Activated CD4-positive, alpha-beta T cell treated with anti-CD3 and anti-CD28 coated beads, Interleukin-2, amount 10 ng/mL, durations not matched to agents 7 days and 5 days (primary cell): Measurements from ENCODE around the gene CYB561D1. TPM values are rescaled to one million over a fixed set of nuclear protein-coding genes. Genes with fewer than 3 reads are reported as not detected.

ENCODE experiments used
- CTCF ChIA-PET: fragments of 350-600 bp; sonication (Branson Sonifier 250); formaldehyde crosslinking; loops from one replicate; lab custom pipeline; 2021; ENCODE audit warnings: antibody characterized with exemption; lab: Charles Lee
- POLR2A ChIA-PET: fragments of 350-600 bp; sonication (Branson Sonifier 250); formaldehyde crosslinking; loops from one replicate; lab custom pipeline; 2021; ENCODE audit warnings: antibody characterized with exemption; lab: Charles Lee
- DNase-seq: peaks from one replicate; pipeline ENCODE4 v3.0.0-alpha.2; 2020
- H3K27ac Mint-ChIP-seq: one replicate; pipeline ENCODE4 v1.8.0; 2021; ENCODE audit warnings: mild to moderate bottlenecking, moderate library complexity, mixed read lengths
- H3K27me3 Mint-ChIP-seq: one replicate; pipeline ENCODE4 v1.8.0; 2021; ENCODE audit warnings: mixed read lengths
- H3K36me3 Mint-ChIP-seq: one replicate; pipeline ENCODE4 v1.8.0; 2021; ENCODE audit warnings: low read depth, mixed read lengths
- H3K4me1 Mint-ChIP-seq: one replicate; pipeline ENCODE4 v1.8.0; 2021; ENCODE audit warnings: mixed read lengths
- H3K4me3 Mint-ChIP-seq: one replicate; pipeline ENCODE4 v1.8.0; 2021; ENCODE audit warnings: mild to moderate bottlenecking, moderate library complexity, mixed read lengths
- H3K9me3 Mint-ChIP-seq: one replicate; pipeline ENCODE4 v1.8.0; 2021; ENCODE audit warnings: mixed read lengths
- total RNA-seq, 2 experiments: library from RNA; stranded (reverse); gene quantifications; one replicate each; pipeline ENCODE4 v1.2.3, GENCODE V29; 2021

Gene CYB561D1
- total RNA-seq, 2 experiments from 2014 or later = 25.3 to 29.7 TPM

DNA sequence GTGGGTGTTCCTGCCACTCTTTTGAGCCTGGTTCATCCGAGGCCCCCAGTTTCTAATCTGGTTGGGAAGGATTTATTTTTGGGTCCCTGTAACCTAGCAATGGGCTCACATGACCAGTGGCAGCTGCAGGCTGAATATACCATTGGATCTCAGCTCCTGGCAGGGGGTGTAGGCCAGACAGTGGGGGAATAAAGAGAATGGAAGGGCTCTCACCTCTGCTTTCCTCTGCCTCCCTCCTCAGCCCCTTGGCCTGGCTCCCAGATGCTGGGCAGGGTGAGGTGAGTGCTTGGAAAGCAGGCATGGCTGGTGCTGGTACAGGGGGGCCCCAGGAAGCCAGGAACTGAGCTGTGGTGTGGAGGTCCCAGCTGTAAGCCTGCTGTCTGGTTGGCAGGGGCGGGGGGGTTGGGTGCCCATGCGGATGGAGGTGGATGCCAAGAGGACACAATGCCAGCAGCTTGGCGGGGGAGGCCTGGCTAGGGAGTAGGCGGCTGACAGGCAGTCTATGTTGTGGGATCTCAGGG lies 42.1 kb downstream of the CYB561D1 start:
- no peak for DNase-seq
- CTCF ChIA-PET = interaction anchor here (1.0 to 46.6 kb wide), 3 partner anchors 37 to 127 kb away, joined by 4 to 1139 read pairs (median 7); partner anchors contain the start of genes AMIGO1, ATXN7L2 and CYB561D1
- Mint-ChIP-seq H3K4me1 (peaks cover 20% of the 10 kb centered on the region), H3K27me3 (no peaks in the 10 kb centered on the region), H3K27ac (no peak overlapping the region), H3K4me3 (no peak overlapping the region), H3K9me3 (no peaks in the 10 kb centered on the region), H3K36me3 (no peaks in the 10 kb centered on the region)
- POLR2A ChIA-PET = no interaction called here

DNA sequence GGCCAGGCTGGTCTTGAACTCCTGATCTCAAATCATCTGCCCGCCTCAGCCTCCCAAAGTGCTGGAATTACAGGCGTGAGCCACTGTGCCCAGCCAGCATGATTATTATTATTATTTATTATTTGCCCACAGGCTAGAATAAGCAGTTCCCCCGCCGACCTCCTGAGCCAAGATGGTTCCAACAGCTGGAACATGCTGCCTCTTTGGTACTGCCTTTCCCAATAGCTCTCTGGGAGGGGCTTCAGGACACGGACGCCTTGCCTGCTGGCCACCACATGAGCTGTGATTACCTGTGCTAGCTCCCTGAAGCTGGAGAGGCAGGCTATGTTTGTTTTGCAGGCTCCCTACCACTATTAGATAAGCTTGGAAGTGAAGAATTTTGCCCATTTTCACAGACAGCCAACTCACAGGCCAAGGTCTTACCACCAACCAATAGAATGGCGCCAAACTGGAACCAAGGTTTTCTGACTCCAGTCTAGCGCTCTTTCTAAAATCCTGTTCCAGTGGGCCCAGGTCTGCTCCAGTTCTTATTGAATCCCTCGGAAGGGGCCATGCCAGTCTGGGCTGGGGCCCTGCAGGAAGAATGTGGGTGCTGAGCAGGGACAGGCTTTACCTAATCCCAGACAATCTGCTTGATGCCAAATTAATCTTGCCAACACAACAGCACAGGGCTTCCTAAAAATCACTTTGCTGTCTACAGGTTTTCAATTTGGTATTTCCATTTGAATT lies 43.7 kb downstream of the CYB561D1 start:
- ChIA-PET CTCF (interaction anchor here (1.0 to 46.6 kb wide), 4 partner anchors 9 to 447 kb away, joined by 3 to 1139 read pairs (median 4); partner anchors contain the start of genes AHCYL1, AMIGO1, ATXN7L2 and CYB561D1), POLR2A (no interaction called here)
- Mint-ChIP-seq H3K9me3 (no peaks in the 10 kb centered on the region), H3K4me3 (no peak overlapping the region), H3K36me3 (no peaks in the 10 kb centered on the region), H3K4me1 (peaks cover 4% of the 10 kb centered on the region), H3K27me3 (no peaks in the 10 kb centered on the region), H3K27ac (no peak overlapping the region)
- no peak for DNase-seq

DNA sequence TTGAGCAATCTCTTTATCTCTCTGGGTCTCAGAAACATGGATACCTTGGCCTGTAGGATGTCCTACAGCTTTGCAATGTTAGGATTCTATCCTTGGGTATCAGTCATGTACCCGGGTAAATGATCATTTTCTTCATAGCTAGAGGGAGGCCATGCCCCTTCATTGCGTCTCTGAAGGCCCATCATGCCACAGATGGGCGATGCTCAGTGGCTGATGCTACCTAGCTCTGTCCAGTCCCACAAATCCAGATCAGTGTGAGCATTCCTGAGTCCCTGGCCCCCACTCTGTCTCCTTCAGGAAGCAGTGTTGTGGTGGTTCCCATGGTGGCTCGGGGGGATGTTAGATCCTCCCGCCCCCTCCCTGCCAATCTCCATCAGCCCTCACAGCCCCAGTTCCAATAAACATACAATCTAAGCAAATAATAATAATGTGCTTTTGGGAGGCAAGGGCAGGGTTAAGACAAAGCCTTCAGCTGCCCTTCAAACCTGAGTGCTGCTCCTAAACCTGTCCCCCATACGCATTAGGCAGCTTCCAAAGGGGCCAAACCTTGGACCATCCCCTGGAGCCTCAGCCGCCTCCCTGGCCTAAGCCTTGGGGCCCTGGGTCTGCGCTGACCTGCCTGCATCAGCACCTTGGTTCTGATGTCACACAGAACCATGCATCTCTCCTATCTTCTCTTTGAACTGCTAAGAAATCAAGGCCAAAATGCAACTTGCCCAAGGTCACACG lies 45.1 kb downstream of the CYB561D1 start:
- no peak overlapping the region for H3K27ac Mint-ChIP-seq
- POLR2A ChIA-PET = no interaction called here

DNA sequence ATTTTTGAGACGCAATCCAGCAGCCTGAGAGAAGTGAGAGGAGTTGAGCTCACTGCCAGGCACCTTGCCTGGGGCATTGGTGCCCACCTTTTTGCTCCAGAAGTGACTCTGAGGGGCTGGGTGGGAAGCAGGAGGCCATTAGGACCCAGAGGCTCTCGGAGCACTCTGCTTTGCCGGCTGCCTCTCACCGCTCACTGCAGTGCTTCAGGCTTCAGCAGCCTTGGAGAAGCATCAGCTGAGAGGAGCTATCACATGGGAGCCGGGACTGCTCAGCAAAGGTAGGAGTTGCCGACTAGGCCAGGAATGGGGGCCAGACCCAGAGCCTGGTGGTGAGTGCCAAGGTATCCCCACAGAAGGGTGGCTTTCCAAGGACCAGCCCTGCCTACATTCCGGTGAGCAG lies 45.8 kb downstream of the CYB561D1 start, which contains the start of gene GPR61:
TSS of gene GPR61 (plus strand) at position 197 of the 400 bp plus-strand sequence. CDS start 3,151 bp downstream, outside the sequence.
- H3K4me1 Mint-ChIP-seq = no peaks in the 10 kb centered on the region
- POLR2A ChIA-PET = no interaction called here
- no peaks in the 10 kb centered on the region for H3K27me3 Mint-ChIP-seq
- H3K36me3 Mint-ChIP-seq = no peaks in the 10 kb centered on the region
- H3K9me3 Mint-ChIP-seq = no peaks in the 10 kb centered on the region
- DNase-seq = no peak
- H3K4me3 Mint-ChIP-seq = no peak within 1 kb of the TSS
- CTCF ChIA-PET = interaction anchor here (1.1 to 46.6 kb wide), 6 partner anchors 7 to 237 kb away, joined by 3 to 1139 read pairs (median 8); partner anchors contain the start of genes AMIGO1, ATXN7L2, CYB561D1 and GNAI3
- H3K27ac Mint-ChIP-seq = peak within 1 kb of the TSS; percentile 32

More for the DNA sequence above, 45.1 kb downstream of the CYB561D1 start:
- Mint-ChIP-seq H3K4me3 (no peak overlapping the region), H3K4me1 (no peaks in the 10 kb centered on the region), H3K36me3 (no peaks in the 10 kb centered on the region), H3K27me3 (no peaks in the 10 kb centered on the region), H3K9me3 (no peaks in the 10 kb centered on the region)
- no peak for DNase-seq
- CTCF ChIA-PET = interaction anchor here (1.0 to 46.6 kb wide), 7 partner anchors 9 to 446 kb away, joined by 3 to 1139 read pairs (median 4); partner anchors contain the start of genes AHCYL1, AMIGO1, ATXN7L2 and CYB561D1

DNA sequence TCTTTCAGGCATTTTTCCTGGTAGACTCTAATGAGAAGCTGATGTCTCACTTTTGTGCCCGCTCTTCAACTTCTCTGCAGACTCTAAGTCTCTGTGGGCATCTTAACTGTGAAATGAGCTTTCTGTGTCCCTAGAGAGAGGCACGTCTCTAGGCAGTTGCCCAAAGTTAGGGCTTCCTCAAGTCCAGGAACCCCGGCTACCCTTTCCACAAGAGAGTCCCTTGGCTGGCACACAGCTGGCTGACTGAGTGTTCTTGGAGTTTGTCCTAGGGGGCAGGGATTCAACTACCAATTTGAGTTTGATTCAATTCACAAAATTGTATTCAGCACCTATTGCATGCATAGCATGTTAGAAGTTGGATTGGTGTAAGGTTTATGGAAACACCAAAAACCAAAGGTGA lies 47.2 kb downstream of the CYB561D1 start:
- DNase-seq = no peak
- H3K4me3 Mint-ChIP-seq = no peak overlapping the region
- H3K9me3 Mint-ChIP-seq = no peaks in the 10 kb centered on the region
- H3K36me3 Mint-ChIP-seq = no peaks in the 10 kb centered on the region
- POLR2A ChIA-PET = no interaction called here
- H3K4me1 Mint-ChIP-seq = peaks cover under 1% of the 10 kb centered on the region
- peak overlapping the region; percentile 25 for H3K27ac Mint-ChIP-seq
- H3K27me3 Mint-ChIP-seq = no peaks in the 10 kb centered on the region
- CTCF ChIA-PET = interaction anchor here (1.1 to 46.6 kb wide), 6 partner anchors 9 to 277 kb away, joined by 3 to 1139 read pairs (median 8); partner anchors contain the start of genes AMIGO1, ATXN7L2 and CYB561D1

DNA sequence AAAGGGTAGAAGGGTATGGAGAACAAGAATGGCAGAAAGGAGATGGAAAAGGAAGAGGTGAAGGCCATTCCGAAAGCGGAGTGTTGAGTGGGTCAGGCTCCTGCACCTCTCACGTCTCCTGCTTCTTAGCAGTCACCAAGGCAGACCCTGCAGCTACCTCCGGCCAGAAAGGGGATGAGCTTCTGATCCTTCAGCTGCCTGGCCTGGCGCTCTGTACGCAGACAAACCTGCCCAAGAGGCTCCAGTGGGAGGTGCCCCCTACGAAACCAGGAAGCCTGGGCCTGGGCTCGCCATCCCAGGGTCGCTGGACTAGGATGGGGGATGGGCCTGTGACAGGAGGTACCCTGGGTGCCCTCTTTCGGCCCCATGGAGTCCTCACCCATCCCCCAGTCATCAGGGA lies 48.8 kb downstream of the CYB561D1 start:
- no peaks in the 10 kb centered on the region for H3K9me3 Mint-ChIP-seq
- DNase-seq = no peak
- no peak overlapping the region for H3K4me3 Mint-ChIP-seq
- H3K36me3 Mint-ChIP-seq = peaks cover 3% of the 10 kb centered on the region
- ChIA-PET CTCF (interaction anchor here (2.8 to 46.6 kb wide), 3 partner anchors 10 to 98 kb away, joined by 8 to 1139 read pairs (median 47); partner anchors contain the start of genes AMIGO1, ATXN7L2 and CYB561D1), POLR2A (no interaction called here)
- H3K27ac Mint-ChIP-seq = no peak overlapping the region
- peaks cover 15% of the 10 kb centered on the region for H3K4me1 Mint-ChIP-seq
- no peaks in the 10 kb centered on the region for H3K27me3 Mint-ChIP-seq

DNA sequence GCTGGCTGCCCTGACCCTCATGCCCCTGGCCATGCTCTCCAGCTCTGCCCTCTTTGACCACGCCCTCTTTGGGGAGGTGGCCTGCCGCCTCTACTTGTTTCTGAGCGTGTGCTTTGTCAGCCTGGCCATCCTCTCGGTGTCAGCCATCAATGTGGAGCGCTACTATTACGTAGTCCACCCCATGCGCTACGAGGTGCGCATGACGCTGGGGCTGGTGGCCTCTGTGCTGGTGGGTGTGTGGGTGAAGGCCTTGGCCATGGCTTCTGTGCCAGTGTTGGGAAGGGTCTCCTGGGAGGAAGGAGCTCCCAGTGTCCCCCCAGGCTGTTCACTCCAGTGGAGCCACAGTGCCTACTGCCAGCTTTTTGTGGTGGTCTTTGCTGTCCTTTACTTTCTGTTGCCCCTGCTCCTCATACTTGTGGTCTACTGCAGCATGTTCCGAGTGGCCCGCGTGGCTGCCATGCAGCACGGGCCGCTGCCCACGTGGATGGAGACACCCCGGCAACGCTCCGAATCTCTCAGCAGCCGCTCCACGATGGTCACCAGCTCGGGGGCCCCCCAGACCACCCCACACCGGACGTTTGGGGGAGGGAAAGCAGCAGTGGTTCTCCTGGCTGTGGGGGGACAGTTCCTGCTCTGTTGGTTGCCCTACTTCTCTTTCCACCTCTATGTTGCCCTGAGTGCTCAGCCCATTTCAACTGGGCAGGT lies 49.5 kb downstream of the CYB561D1 start:
- peaks cover 5% of the 10 kb centered on the region for H3K36me3 Mint-ChIP-seq
- H3K4me1 Mint-ChIP-seq = peaks cover 16% of the 10 kb centered on the region
- no peak overlapping the region for H3K4me3 Mint-ChIP-seq
- ChIA-PET POLR2A (no interaction called here), CTCF (interaction anchor here (0.7 to 46.6 kb wide), 6 partner anchors 11 to 258 kb away, joined by 3 to 1139 read pairs (median 16); partner anchors contain the start of genes AMIGO1, ATXN7L2 and CYB561D1)
- no peak for DNase-seq
- H3K27me3 Mint-ChIP-seq = no peaks in the 10 kb centered on the region
- H3K9me3 Mint-ChIP-seq = no peaks in the 10 kb centered on the region
- no peak overlapping the region for H3K27ac Mint-ChIP-seq

DNA sequence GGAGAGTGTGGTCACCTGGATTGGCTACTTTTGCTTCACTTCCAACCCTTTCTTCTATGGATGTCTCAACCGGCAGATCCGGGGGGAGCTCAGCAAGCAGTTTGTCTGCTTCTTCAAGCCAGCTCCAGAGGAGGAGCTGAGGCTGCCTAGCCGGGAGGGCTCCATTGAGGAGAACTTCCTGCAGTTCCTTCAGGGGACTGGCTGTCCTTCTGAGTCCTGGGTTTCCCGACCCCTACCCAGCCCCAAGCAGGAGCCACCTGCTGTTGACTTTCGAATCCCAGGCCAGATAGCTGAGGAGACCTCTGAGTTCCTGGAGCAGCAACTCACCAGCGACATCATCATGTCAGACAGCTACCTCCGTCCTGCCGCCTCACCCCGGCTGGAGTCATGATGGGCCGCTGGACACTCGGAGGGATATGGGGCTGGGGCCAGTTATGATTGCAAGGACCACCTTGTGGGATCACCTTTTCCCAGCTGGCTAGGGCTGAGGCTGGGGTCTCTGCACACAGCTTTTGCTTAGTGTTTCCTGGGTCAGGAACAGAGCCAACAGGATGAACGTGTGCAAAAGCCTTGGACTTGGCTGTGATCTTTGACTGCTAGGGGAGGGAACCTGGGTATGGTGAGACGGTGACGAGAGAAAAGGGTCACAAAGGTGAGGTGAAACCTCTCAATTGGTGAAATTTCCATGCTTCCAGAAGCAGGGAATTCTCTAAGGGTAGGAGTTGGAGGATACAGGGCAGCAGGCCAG lies 50.3 kb downstream of the CYB561D1 start:
- no peak for DNase-seq
- Mint-ChIP-seq H3K4me1 (peaks cover 19% of the 10 kb centered on the region), H3K27ac (peak overlapping the region; percentile 66), H3K27me3 (no peaks in the 10 kb centered on the region), H3K9me3 (no peaks in the 10 kb centered on the region), H3K36me3 (peaks cover 7% of the 10 kb centered on the region), H3K4me3 (no peak overlapping the region)
- ChIA-PET POLR2A (no interaction called here), CTCF (interaction anchor here (0.7 to 46.6 kb wide), 7 partner anchors 12 to 463 kb away, joined by 3 to 1139 read pairs (median 7); partner anchors contain the start of genes AMIGO1, ATXN7L2 and CYB561D1)

DNA sequence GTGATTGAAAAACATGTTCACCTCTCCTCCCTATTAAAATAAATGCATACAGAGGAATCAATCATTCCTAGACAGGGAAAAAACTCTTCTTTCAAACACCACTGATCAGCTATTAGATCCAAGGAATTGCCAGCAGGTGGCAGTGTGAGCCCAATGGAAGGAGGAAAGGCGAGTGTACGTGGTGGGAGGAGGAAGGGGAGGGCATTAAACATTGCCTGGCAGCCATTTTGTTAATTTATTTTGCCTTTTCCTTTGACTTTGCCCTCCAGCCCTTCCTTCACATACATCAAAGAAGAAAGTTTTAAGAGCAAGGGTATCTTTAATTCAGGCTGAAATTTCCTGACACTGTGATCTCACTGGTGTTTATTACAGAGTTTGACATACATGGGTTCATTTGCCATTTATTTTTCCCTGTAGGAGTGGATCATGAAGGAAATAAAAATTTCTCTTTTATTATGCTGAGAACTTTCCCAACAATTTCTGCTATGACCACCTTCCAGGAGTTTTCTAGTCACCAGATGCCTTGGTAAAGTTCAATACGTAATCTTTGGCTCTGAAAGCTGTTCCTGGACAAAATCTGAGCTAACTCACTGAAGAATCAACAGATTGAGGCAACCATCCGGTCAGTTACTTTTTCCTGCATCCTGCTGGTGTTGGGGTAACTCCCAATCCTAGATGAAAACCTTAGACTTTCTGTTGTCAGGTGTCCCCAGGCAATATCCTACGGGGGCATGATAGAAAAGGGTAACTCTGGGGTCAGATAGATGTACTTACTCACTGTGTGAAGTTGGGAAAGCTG lies 52.6 kb downstream of the CYB561D1 start:
- DNase-seq = peak; percentile 96
- H3K27ac Mint-ChIP-seq = peak overlapping the region; percentile 98
- ChIA-PET POLR2A (interaction anchor here (0.6 to 0.7 kb wide), 2 partner anchors 73 to 463 kb away, joined by 3 read pairs; partner anchors contain the start of genes AMPD2 and GNAT2), CTCF (interaction anchor here (0.6 to 46.6 kb wide), 21 partner anchors 12 to 464 kb away, joined by 3 to 1139 read pairs (median 7); partner anchors contain the start of genes AHCYL1, AMIGO1, AMPD2 and ATXN7L2)
- no peaks in the 10 kb centered on the region for H3K27me3 Mint-ChIP-seq
- H3K4me1 Mint-ChIP-seq = peaks cover 39% of the 10 kb centered on the region
- H3K4me3 Mint-ChIP-seq = peak overlapping the region; percentile 96
- peaks cover 7% of the 10 kb centered on the region for H3K36me3 Mint-ChIP-seq
- H3K9me3 Mint-ChIP-seq = no peaks in the 10 kb centered on the region

DNA sequence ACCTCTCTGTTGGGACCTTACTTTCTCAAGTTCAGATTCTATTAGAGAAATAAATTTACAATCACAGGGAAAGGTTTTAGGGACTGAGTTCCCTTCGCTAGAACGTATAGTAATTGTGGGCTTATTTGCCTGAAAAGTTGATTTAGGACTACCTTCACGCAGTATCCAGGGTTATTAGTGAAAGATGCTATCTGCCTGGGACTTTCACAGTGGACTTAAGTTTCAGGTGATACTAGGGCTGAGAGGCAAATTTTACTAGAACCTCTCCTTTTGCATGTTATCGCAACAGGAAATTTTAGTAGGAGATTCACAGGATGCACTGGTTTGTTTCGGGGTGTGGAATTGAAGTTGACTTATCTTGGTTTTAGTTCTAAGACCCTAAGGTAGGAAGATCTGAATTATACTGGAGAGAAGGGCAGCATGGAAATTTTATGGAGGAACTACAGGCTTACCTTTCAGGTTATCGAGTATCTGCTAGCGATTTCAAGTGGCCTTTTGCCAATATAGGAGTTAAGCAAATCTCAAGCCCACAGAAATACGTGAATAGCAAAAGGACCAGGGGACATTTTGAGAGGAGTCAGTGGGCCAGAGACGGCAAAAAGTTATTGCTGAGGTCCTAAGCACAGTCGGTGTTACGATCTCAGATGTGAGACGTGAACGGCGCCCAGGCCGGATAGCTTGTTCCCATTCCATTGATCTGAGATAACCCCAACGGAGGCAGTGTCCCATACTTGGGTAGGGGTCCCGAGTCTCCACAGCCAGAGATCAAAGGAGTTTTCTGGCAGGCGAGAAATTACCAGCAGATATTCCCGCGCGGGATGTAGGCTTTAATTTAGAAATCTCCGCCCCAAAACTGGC lies 53.8 kb downstream of the CYB561D1 start:
- no peaks in the 10 kb centered on the region for H3K9me3 Mint-ChIP-seq
- H3K27ac Mint-ChIP-seq = peak overlapping the region; percentile 98
- peak overlapping the region; percentile 96 for H3K4me3 Mint-ChIP-seq
- H3K36me3 Mint-ChIP-seq = peaks cover 7% of the 10 kb centered on the region
- CTCF ChIA-PET = interaction anchor here (0.6 to 46.6 kb wide), 14 partner anchors 8 to 464 kb away, joined by 4 to 1139 read pairs (median 11); partner anchors contain the start of genes AHCYL1, AMIGO1, ATXN7L2 and CYB561D1
- peaks cover 44% of the 10 kb centered on the region for H3K4me1 Mint-ChIP-seq
- DNase-seq = peak; percentile 39
- POLR2A ChIA-PET = interaction anchor here (1.1 kb wide), 1 partner anchor 73 kb away, joined by 4 read pairs; no protein-coding TSS in a partner anchor
- H3K27me3 Mint-ChIP-seq = no peaks in the 10 kb centered on the region
